ENCODE measurements around the gene LZIC.
"Not testable (repeated sequence)": the region's sequence is repeated elsewhere in the genome, so short reads cannot be mapped to it uniquely, and the experiment has no call there.

Gene LZIC

GRCh38 chr1:9927259-9927658 is 15.9 kb downstream of the LZIC start:
- TF ChIP-seq CTCF (IDR thresholded peaks at IDR 0.05; ENCODE audit: insufficient read depth, low read depth, low read length, missing control alignments): no peak
- DNase-seq (ENCODE audit: low read depth): no peak
- H3K4me3 ChIP-seq (ENCODE audit: low read length): no peak overlapping the region

- H3K4me3 ChIP-seq (ENCODE audit: low read length): no peak overlapping the region
- no peak for DNase-seq (ENCODE audit: low read depth)
- TF ChIP-seq CTCF (IDR thresholded peaks at IDR 0.05; ENCODE audit: insufficient read depth, low read depth, low read length, missing control alignments): no peak
These were observed 20.8 kb downstream of the LZIC start for GRCh38 chr1:9922342-9922741.

GRCh38 chr1:9920606-9921005 is 22.6 kb downstream of the LZIC start:
- DNase-seq (ENCODE audit: low read depth): no peak
- TF ChIP-seq CTCF (IDR thresholded peaks at IDR 0.05; ENCODE audit: insufficient read depth, low read depth, low read length, missing control alignments): no peak
- no peak overlapping the region for H3K4me3 ChIP-seq (ENCODE audit: low read length)

- H3K4me3 ChIP-seq (ENCODE audit: low read length): no peak overlapping the region
- DNase-seq (ENCODE audit: low read depth): no peak
- TF ChIP-seq CTCF (IDR thresholded peaks at IDR 0.05; ENCODE audit: insufficient read depth, low read depth, low read length, missing control alignments): no peak
These were observed 25.3 kb downstream of the LZIC start for GRCh38 chr1:9917901-9918300.

- not testable (repeated sequence) for DNase-seq (ENCODE audit: low read depth); H3K4me3 ChIP-seq (ENCODE audit: low read length)
These were observed 25.7 kb downstream of the LZIC start for GRCh38 chr1:9917495-9917894.

- TF ChIP-seq CTCF (IDR thresholded peaks at IDR 0.05; ENCODE audit: insufficient read depth, low read depth, low read length, missing control alignments): no peak
- no peak overlapping the region for H3K4me3 ChIP-seq (ENCODE audit: low read length)
- DNase-seq (ENCODE audit: low read depth): no peak
These were observed 26.7 kb downstream of the LZIC start for GRCh38 chr1:9916452-9916851.

GRCh38 chr1:9914610-9914937 is 28.6 kb downstream of the LZIC start:
- DNase-seq (ENCODE audit: low read depth): no peak
- no peak overlapping the region for H3K4me3 ChIP-seq (ENCODE audit: low read length)
- TF ChIP-seq CTCF (IDR thresholded peaks at IDR 0.05; ENCODE audit: insufficient read depth, low read depth, low read length, missing control alignments): no peak
